ENCODE measurements around the gene KNDC1.
A peak's percentile ranks its signal among the peaks of the same experiment; 100 is the strongest.

KNDC1 gene

DNA sequence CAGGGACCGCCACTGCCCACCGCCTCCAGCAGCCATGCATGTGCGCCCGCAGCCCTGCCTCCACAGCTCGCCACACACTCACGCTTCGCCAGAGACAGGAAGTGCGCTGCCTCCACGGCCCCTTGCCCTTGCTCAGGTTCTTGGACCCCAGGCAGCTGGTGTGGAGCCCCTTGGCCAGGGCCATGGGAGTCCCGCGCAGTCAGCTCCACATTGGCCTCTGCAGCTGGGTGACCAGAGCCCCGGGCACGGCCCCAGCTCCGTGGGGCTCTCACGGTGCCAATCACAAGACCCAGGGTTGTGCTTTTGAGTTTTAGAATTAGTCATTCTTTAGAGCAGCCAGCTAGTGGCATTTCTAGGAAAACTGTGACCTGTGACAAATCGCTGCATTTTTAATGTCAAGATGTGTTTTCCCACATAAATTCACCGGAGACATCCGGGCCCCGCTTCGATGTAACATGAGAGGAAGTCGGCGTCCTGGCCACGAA lies 65.7 kb downstream of the KNDC1 start:
- Mint-ChIP-seq H3K27me3 (ENCODE audit: low read depth) (peaks cover 76% of the 10 kb centered on the region), H3K4me1 (peaks cover 20% of the 10 kb centered on the region), H3K36me3 (ENCODE audit: low read depth) (no peaks in the 10 kb centered on the region), H3K9me3 (no peaks in the 10 kb centered on the region), H3K4me3 (peak overlapping the region in 1 of 3 experiments; percentile 34), H3K27ac (no peak overlapping the region)
- TF ChIP-seq CTCF (IDR thresholded peaks at IDR 0.05; ENCODE audit: unreplicated experiment in 3 of 3), result no peak

DNA sequence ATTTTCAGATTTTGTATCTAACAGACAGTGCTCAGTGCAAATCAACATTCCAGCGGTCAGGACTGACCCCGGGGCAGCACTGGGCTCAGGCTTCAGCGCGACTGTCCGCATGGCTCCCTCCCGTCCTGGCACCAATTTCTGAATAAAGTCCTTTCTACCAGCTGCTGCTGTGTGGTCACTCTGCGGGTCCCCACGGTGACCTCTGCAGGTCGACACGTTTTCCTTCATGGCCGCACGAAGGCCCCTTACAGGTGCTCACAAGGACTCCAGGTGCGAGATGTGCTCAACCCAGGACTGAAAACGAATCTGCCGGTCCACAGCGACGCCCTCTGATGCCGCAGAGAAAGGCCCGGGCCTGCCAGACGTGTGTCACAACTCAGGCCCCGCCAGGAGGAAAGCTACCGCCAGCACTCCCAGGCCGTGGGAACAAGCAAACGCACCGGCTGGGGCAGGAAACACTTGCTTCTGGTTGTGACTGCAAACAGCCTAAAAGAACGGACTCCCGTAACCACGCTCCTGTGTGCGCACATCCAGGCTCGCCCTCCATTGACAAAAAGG lies 66.3 kb downstream of the KNDC1 start:
- peaks cover 20% of the 10 kb centered on the region for H3K4me1 Mint-ChIP-seq
- no peak overlapping the region for H3K4me3 Mint-ChIP-seq
- H3K9me3 Mint-ChIP-seq, result no peaks in the 10 kb centered on the region
- no peaks in the 10 kb centered on the region for H3K36me3 Mint-ChIP-seq (ENCODE audit: low read depth)
- H3K27ac Mint-ChIP-seq, result no peak overlapping the region
- peaks cover 74% of the 10 kb centered on the region for H3K27me3 Mint-ChIP-seq (ENCODE audit: low read depth)
- no peak for TF ChIP-seq CTCF (IDR thresholded peaks at IDR 0.05; ENCODE audit: unreplicated experiment in 3 of 3)

DNA sequence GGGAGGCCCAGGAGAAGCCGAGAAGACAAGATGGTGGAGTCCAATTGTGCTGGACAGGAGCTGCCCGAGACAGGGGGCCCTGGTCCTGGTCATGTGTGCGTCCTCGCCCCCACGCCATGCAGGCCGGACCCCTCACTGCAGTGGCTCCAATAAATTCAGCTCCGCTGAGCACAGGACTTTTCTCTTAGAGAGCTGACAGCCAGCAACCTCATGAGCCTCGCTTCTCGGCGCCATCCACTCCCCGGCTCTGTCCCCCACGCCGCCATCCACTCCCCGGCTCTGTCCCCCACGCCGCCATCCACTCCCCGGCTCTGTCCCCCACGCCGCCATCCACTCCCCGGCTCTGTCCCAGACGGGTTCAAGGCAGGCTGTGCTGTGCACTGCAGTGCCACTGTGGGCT lies 67.2 kb downstream of the KNDC1 start:
- Mint-ChIP-seq H3K9me3 (no peaks in the 10 kb centered on the region), H3K4me1 (peaks cover 20% of the 10 kb centered on the region), H3K4me3 (no peak overlapping the region), H3K27me3 (ENCODE audit: low read depth) (peaks cover 78% of the 10 kb centered on the region), H3K36me3 (ENCODE audit: low read depth) (no peaks in the 10 kb centered on the region), H3K27ac (no peak overlapping the region)
- no peak for TF ChIP-seq CTCF (IDR thresholded peaks at IDR 0.05; ENCODE audit: unreplicated experiment in 3 of 3)

DNA sequence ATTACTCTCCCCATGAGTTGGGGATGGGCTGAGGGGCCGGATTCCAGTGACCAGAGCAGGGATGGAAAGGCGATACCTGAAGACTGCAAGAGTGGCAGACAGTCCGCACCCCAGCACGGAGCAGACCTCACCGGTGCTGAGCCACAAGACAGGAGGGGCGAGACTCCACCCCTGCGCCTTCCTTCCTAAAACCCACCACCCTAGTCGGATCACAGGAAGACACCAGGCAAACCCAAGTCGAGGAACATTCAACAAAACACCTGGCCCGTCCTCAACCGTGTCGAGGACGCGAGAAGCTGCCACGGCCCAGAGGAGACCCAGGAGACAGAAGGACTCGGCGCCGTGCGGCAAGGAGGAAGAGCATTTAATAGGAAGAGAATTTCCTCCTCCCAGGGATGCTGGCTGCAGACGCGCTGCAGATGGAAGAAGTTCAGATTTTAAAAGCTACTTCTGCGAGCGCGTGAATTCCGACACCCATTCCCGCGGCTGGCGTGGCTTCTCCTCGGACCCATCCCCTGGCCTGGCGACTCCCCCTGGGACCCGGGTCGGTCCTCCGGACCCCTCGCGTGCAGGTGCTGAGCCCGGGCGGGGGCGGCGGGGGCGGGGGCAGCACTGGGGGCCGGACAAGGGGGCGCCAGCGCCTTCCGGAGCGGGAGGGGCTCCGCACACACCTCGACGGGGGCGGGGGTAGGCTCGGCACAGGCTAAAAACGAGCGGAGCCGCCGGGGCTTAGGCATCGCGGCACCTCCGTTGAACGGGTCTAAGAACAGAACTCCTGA lies 69.4 kb downstream of the KNDC1 start:
- Mint-ChIP-seq H3K9me3 (no peaks in the 10 kb centered on the region), H3K27ac (no peak overlapping the region), H3K4me1 (peaks cover 20% of the 10 kb centered on the region), H3K27me3 (ENCODE audit: low read depth) (peaks cover 90% of the 10 kb centered on the region), H3K4me3 (peak overlapping the region; percentile 47 to 65 (median 64)), H3K36me3 (ENCODE audit: low read depth) (no peaks in the 10 kb centered on the region)
- TF ChIP-seq CTCF (IDR thresholded peaks at IDR 0.05; ENCODE audit: unreplicated experiment in 3 of 3), result no peak

DNA sequence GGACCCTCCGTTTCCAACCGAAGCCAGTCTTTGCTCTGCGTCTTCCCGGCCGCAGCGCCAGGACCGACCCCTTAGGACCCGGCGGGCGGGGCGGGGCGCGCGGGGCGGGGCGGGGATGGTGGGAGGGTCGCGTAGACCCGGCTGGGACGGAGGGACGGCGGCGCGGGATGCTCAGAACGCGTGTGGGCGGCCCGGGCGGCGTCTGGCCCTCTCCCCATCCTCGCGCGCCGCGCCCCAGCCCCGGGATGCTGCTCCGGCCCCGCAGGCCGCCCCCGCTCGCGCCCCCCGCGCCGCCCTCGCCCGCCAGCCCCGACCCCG lies 70.0 kb downstream of the KNDC1 start, which contains the start of gene UTF1:
UTF1 (plus strand) TSS at position 174 of the 318 bp plus-strand sequence; CDS start at position 246, 72 bp downstream.
- H3K27me3 Mint-ChIP-seq (ENCODE audit: low read depth), result peaks cover 90% of the 10 kb centered on the region
- peaks cover 19% of the 10 kb centered on the region for H3K4me1 Mint-ChIP-seq
- H3K36me3 Mint-ChIP-seq (ENCODE audit: low read depth), result no peaks in the 10 kb centered on the region
- H3K9me3 Mint-ChIP-seq, result no peaks in the 10 kb centered on the region
- no peak for TF ChIP-seq CTCF (IDR thresholded peaks at IDR 0.05; ENCODE audit: unreplicated experiment in 3 of 3)
- no peak within 1 kb of the TSS for H3K27ac Mint-ChIP-seq
- H3K4me3 Mint-ChIP-seq, result peak within 1 kb of the TSS; percentile 47 to 73 (median 64)
